HG03196 (cell line): Measurements from ENCODE around the gene STS.
"Not testable (repeated sequence)": the region's sequence is repeated elsewhere in the genome, so short reads cannot be mapped to it uniquely, and the experiment has no call there.

Source experiments
- ATAC-seq: cut with Tn5 transposase; IDR thresholded peaks from one replicate; pipeline ENCODE4 v1.9.1; 2021; ENCODE audit not compliant: unreplicated experiment

The STS gene

DNA sequence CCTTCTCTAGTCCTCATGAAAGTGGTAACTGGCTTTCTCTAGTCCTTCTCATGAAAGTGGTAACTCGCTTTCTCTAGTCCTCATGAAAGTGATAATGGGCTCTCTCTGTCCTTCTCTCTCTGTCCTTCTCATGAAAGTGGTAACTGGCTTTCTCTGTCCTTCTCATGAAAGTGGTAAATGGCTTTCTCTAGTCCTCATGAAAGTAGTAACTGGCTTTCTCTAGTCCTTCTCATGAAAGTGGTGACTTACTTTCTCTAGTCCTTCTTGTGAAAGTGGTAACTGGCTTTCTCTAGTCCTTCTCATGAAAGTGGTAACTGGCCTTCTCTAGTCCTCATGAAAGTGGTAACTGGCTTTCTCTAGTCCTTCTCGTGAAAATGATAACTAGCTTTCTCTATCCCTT, 31.3 kb downstream of the STS start:
- not testable (repeated sequence) for ATAC-seq

DNA sequence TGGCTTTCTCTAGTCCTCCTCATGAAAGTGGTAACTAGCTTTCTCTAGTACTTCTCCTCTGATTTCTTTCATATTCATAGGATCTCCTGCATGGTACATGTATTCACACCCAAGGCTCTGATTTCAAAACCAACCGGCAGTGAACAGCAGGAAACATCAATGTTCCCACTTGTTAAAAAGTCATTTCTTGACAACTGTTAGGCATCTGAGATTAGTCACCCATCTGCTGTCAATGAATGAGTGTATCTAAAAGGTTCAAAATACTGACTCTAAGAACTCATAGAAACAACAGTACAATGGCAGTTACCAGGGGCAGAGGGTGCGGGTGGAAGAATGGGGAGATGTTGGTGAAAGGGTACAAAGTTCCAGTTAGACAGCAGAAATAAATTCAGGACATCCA, 31.9 kb downstream of the STS start:
- ATAC-seq, result no peak

DNA sequence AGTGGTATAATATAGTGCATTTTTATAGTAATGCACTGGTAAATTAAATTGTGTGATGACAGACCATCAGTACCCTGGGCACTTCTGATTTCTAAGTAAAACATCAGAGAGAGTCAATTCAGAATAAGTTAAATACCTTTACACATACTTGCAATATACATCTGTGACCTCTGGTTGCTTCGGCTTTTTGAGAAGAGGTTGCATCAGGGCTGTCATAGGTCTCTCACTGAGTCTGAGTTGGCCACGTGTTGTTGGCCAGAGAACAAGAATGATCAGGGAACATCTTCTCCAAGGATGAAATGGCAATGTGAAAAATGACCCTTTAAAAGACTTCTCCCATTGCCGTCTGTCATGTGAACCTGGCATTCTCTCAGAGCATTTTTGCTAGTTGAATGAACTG, 37.3 kb downstream of the STS start:
- no peak for ATAC-seq

DNA sequence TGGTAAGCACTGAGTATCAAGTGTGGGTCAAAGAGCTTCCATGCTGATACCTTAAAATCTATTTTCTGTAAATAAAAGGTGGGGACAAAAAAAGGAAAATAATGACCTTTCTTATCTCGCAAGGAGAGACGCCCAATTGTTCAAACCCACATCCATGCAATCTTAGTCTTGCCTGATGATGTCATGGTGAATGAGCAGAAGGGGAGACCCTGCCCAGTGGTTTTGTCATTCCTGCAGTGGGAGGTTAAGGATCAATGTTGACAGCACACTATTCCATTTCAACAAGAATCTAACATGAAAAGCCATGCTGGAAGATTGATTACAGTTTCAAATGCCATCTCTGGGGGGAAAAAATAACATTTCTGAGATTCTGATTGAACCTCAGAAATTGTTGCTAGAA, 41.2 kb downstream of the STS start:
- no peak for ATAC-seq

DNA sequence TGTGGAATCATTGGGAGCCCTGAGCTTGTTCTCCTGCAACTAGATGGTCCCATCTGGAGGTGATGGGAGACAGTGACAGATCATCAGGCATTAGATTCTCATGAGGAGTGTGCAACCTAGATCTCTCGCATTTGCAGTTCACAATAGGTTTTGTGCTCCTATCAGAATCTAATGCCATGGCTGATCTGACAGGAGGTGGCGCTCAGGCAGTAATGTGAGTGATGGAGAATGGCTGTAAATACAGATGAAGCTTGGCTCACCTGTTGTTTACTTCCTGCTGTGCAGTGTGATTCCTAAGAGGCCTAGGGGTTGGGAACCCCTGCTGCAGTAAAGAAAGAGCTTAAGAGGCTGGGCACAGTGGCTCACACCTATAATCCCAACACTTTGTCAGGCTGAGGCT, 42.6 kb downstream of the STS start:
- ATAC-seq, result no peak

DNA sequence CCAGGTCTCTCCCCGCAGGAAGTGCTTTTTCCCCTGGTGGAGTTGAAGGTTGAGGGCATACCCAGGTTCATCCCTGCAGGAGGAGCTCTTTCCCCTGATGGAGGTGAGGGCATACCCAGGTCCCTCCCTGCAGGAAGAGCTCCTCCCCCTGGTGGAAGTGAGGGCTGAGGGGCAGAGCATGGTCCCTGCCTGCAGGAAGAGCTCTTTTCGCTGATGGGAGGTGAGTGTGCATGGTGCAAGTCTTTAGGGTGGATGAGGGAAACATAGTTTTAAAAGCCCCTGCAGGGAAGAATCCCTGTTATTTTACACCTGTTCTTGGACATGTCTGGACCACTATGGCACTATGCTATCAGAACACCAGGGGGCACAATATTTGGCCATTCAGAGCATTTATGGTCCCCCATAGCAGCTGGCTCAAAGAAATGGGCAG, 44.2 kb downstream of the STS start:
- ATAC-seq, result no peak

DNA sequence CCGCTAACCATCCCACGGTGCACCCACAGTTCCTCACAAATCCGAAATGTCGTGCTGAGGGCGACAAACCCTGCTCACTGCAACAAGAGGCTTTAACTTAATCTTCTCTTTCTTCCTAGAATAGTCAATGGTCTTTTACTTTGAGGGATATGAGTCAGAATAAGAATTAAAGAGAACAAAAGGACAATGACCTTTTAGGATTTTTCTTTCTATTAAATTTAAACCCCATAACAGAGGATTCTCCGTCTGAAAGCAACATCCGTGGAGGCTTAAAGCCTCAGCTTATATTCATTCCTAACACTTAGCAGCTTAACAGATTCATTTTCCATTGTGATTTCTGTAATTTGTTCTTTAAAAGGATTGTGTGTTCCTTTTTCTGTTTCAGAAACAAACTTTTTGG, 45.4 kb downstream of the STS start:
- ATAC-seq, result no peak

DNA sequence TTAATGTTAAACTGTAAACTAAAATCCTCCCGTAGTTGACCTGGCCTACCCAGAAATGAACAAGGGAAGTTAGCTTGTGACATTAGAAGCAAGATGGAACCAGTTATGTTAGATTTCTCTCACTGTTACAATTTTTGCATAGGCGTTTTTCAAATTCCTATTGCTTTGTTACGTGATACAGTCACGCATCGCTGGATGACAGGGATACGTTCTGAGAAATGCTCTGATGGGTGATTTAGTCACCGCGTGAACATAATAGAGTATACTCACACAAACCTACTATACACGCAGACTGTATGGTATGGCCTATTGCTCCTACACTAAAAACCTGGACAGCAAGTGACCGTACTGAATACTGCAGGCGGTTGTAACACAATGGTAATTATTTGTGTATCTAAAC, 47.1 kb downstream of the STS start:
- no peak for ATAC-seq
